Thyroid gland (tissue), 4 donors: ENCODE data around the gene PRKD2.

Experiments used
- POLR2A ChIP-seq, 2 donors: fragments of 450-650 bp; IDR thresholded peaks; one replicate each; pipeline ENCODE4 v1.6.1; 2017; ENCODE audit warnings: antibody characterized with exemption in 2 of 2, mild to moderate bottlenecking in 2 of 2, moderate library complexity in 1 of 2
- TF ChIP-seq, protein P1 (sequence below), 6 experiments: fragments of 200-600 bp in 3 of 6; fragments of 450-650 bp in 3 of 6; sonication (generic) in 3 of 6; IDR thresholded peaks; one replicate each; pipeline ENCODE4 v1.5.1; 2016 to 2019; ENCODE audit warnings: antibody characterized with exemption in 6 of 6, mild to moderate bottlenecking in 2 of 6, inconsistent platforms in 1 of 6, moderate library complexity in 1 of 6

- TF ChIP-seq, protein P1, sequence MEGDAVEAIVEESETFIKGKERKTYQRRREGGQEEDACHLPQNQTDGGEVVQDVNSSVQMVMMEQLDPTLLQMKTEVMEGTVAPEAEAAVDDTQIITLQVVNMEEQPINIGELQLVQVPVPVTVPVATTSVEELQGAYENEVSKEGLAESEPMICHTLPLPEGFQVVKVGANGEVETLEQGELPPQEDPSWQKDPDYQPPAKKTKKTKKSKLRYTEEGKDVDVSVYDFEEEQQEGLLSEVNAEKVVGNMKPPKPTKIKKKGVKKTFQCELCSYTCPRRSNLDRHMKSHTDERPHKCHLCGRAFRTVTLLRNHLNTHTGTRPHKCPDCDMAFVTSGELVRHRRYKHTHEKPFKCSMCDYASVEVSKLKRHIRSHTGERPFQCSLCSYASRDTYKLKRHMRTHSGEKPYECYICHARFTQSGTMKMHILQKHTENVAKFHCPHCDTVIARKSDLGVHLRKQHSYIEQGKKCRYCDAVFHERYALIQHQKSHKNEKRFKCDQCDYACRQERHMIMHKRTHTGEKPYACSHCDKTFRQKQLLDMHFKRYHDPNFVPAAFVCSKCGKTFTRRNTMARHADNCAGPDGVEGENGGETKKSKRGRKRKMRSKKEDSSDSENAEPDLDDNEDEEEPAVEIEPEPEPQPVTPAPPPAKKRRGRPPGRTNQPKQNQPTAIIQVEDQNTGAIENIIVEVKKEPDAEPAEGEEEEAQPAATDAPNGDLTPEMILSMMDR (IDR thresholded peaks at IDR 0.05), result no peak
- no peak for TF ChIP-seq POLR2A (IDR thresholded peaks at IDR 0.05)
Measured at GRCh38 chr19:46698395-46699321, 18.3 kb downstream of the PRKD2 start.
